ENCODE results near the gene KLRF2. TPM values are rescaled to one million over a fixed set of nuclear protein-coding genes. Genes with fewer than 3 reads are reported as not detected.

The KLRF2 gene
- total and polyA plus RNA-seq, 4 donors, result not detected

GRCh38 chr12:9888665-9889273 is 7.5 kb downstream of the KLRF2 start:
- Histone ChIP-seq H3K9ac (ENCODE audit: low read depth in 1 of 2, low read length in 2 of 2) (no peak overlapping the region), H3K27me3 (ENCODE audit: control insufficient read depth in 4 of 4, insufficient read depth in 4 of 4, low read length in 3 of 4) (no peaks in the 10 kb centered on the region), H3K36me3 (ENCODE audit: control insufficient read depth in 4 of 4, insufficient read depth in 3 of 4, low read depth in 1 of 4, low read length in 3 of 4) (no peaks in the 10 kb centered on the region), H3K27ac (ENCODE audit: low read depth in 1 of 2, low read length in 2 of 2) (no peak overlapping the region), H3K9me3 (ENCODE audit: control insufficient read depth in 4 of 4, low read length in 3 of 4) (no peaks in the 10 kb centered on the region), H3K4me1 (ENCODE audit: control insufficient read depth in 4 of 4, insufficient read depth in 4 of 4, low read length in 3 of 4) (peaks cover 0 to 5% (median 0%) of the 10 kb centered on the region in 4 donors), H3K4me3 (ENCODE audit: low read depth in 1 of 3, low read length in 3 of 3) (no peak overlapping the region)
- TF ChIP-seq ZBTB33 (IDR thresholded peaks at IDR 0.05) (no peak), FOXA1 (IDR thresholded peaks at IDR 0.05) (no peak), SP1 (IDR thresholded peaks at IDR 0.05) (no peak), REST (IDR thresholded peaks at IDR 0.05) (no peak), HNF4G (IDR thresholded peaks at IDR 0.05) (no peak), HNF4A (conservative IDR thresholded peaks at IDR 0.05) (no peak)
- TF ChIP-seq, protein P1, sequence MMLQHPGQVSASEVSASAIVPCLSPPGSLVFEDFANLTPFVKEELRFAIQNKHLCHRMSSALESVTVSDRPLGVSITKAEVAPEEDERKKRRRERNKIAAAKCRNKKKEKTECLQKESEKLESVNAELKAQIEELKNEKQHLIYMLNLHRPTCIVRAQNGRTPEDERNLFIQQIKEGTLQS (IDR thresholded peaks at IDR 0.05), result no peak
- TF ChIP-seq, protein P2, sequence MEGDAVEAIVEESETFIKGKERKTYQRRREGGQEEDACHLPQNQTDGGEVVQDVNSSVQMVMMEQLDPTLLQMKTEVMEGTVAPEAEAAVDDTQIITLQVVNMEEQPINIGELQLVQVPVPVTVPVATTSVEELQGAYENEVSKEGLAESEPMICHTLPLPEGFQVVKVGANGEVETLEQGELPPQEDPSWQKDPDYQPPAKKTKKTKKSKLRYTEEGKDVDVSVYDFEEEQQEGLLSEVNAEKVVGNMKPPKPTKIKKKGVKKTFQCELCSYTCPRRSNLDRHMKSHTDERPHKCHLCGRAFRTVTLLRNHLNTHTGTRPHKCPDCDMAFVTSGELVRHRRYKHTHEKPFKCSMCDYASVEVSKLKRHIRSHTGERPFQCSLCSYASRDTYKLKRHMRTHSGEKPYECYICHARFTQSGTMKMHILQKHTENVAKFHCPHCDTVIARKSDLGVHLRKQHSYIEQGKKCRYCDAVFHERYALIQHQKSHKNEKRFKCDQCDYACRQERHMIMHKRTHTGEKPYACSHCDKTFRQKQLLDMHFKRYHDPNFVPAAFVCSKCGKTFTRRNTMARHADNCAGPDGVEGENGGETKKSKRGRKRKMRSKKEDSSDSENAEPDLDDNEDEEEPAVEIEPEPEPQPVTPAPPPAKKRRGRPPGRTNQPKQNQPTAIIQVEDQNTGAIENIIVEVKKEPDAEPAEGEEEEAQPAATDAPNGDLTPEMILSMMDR (IDR thresholded peaks at IDR 0.05; ENCODE audit: low read depth, low read length, missing input control), result no peak
- WGBS, result 34% methylated on average over 4 of the region's 4 CpGs
- no peak for DNase-seq (ENCODE audit: low spot score)

DNA sequence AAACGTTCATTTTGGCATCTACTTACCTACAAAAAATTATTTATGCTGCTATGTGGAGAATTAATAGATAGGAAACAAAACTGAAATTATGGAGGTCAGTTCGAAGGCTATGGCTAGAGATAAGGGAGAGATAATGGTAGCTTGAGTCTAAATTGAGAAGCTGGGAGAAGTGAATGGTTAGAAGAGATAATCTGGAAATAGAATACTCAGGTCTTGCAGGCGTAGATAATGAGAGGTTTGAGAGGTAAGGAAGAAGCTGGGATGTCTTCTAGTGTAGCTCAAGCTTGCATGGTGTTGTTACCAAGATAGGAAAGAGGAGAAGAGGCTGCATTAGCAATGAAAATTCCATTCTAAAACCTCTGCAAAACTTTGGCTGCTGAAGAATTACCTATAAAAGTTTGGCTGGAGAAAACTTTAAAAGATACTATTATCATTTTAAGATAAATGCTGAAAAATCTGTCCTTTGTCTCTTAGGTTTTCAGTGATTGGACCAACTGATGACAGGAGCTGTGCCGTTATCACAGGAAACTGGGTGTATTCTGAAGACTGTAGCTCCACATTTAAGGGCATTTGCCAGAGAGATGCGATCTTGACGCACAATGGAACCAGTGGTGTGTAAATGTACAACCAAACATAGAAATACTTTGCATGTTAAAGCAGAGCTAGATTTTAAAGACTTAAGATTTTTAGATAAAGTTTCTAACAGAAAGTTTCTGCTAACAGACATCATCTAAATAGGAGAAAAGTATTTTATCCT is 14.1 kb downstream of the KLRF2 start:
- H3K36me3 ChIP-seq (ENCODE audit: control insufficient read depth in 4 of 4, insufficient read depth in 3 of 4, low read depth in 1 of 4, low read length in 3 of 4), result no peaks in the 10 kb centered on the region
- no peak overlapping the region for H3K27ac ChIP-seq (ENCODE audit: low read depth in 1 of 2, low read length in 2 of 2)
- no peak for DNase-seq (ENCODE audit: low spot score)
- no peak overlapping the region for H3K4me3 ChIP-seq (ENCODE audit: low read depth in 1 of 3, low read length in 3 of 3)
- H3K4me1 ChIP-seq (ENCODE audit: control insufficient read depth in 4 of 4, insufficient read depth in 4 of 4, low read length in 3 of 4), result peaks cover 0 to 8% (median under 1%) of the 10 kb centered on the region in 4 donors
- H3K27me3 ChIP-seq (ENCODE audit: control insufficient read depth in 4 of 4, insufficient read depth in 4 of 4, low read length in 3 of 4), result no peaks in the 10 kb centered on the region
- TF ChIP-seq, protein P3, sequence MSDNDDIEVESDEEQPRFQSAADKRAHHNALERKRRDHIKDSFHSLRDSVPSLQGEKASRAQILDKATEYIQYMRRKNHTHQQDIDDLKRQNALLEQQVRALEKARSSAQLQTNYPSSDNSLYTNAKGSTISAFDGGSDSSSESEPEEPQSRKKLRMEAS (IDR thresholded peaks at IDR 0.05), result no peak
- no peak for TF ChIP-seq ZBTB33 (IDR thresholded peaks at IDR 0.05)
- TF ChIP-seq EGR1 (IDR thresholded peaks at IDR 0.05; ENCODE audit: low read depth in 2 of 2), result no peak
- no peak for TF ChIP-seq YY1 (IDR thresholded peaks at IDR 0.05)
- TF ChIP-seq HNF4A (conservative IDR thresholded peaks at IDR 0.05), result no peak
- TF ChIP-seq RXRA (IDR thresholded peaks at IDR 0.05), result no peak
- no peak for TF ChIP-seq HNF4G (IDR thresholded peaks at IDR 0.05)
- no peak for TF ChIP-seq SP1 (IDR thresholded peaks at IDR 0.05)
- no peak for TF ChIP-seq GABPA (IDR thresholded peaks at IDR 0.05 in 1 of 2, conservative IDR thresholded peaks at IDR 0.05 in 1 of 2)
- no peak overlapping the region for H3K9ac ChIP-seq (ENCODE audit: low read depth in 1 of 2, low read length in 2 of 2)
- H3K9me3 ChIP-seq (ENCODE audit: control insufficient read depth in 4 of 4, low read length in 3 of 4), result no peaks in the 10 kb centered on the region
- WGBS, result 86% methylated on average over 6 of the region's 6 CpGs
